Smooth muscle cell (in vitro differentiated cells): ENCODE data around the gene VAX1. TPM values are rescaled to one million over a fixed set of nuclear protein-coding genes. Genes with fewer than 3 reads are reported as not detected.
A peak's percentile ranks its signal among the peaks of the same experiment; 100 is the strongest.

Experiments
- DNase-seq: peaks from one replicate; lab custom pipeline; 2025; ENCODE audit not compliant: unreplicated experiment; lab: John Stamatoyannopoulos, UW
- H2AFZ ChIP-seq: fragments of 200-600 bp; sonication (generic); 2 replicates; pipeline ENCODE4 v1.6.0; 2016; ENCODE audit warnings: antibody characterized with exemption, low read depth, mild to moderate bottlenecking
- H3F3A ChIP-seq: fragments of 200-600 bp; sonication (generic); 2 replicates; pipeline ENCODE4 v1.6.0; 2017; ENCODE audit warnings: antibody characterized with exemption, low read depth
- H3K27ac ChIP-seq: fragments of 200-600 bp; sonication (generic); 2 replicates; pipeline ENCODE4 v1.5.1; 2016; ENCODE audit warnings: low read depth, mild to moderate bottlenecking
- H3K27me3 ChIP-seq: fragments of 200-600 bp; sonication (generic); 2 replicates; pipeline ENCODE4 v1.6.1; 2016; ENCODE audit warnings: low read depth, mild to moderate bottlenecking
- H3K36me3 ChIP-seq: fragments of 200-600 bp; sonication (generic); 2 replicates; pipeline ENCODE4 v1.5.1; 2016; ENCODE audit warnings: low read depth
- H3K4me1 ChIP-seq: fragments of 200-600 bp; sonication (generic); 2 replicates; pipeline ENCODE4 v1.5.1; 2016; ENCODE audit warnings: low read depth
- H3K4me2 ChIP-seq: fragments of 200-600 bp; sonication (generic); 2 replicates; pipeline ENCODE4 v1.6.0; 2016; ENCODE audit warnings: mild to moderate bottlenecking
- H3K4me3 ChIP-seq: fragments of 200-600 bp; sonication (generic); 2 replicates; pipeline ENCODE4 v1.5.1; 2016; ENCODE audit warnings: mild to moderate bottlenecking
- H3K79me2 ChIP-seq: fragments of 200-600 bp; sonication (generic); 2 replicates; pipeline ENCODE4 v1.6.0; 2016; ENCODE audit warnings: low read depth, mild to moderate bottlenecking
- H3K9ac ChIP-seq: fragments of 200-600 bp; sonication (generic); 2 replicates; pipeline ENCODE4 v1.6.0; 2016; ENCODE audit warnings: low read depth
- H3K9me3 ChIP-seq: fragments of 200-600 bp; sonication (generic); replicated peaks from 2 replicates; pipeline ENCODE4 v1.5.1; 2016; ENCODE audit warnings: low read depth
- H4K20me1 ChIP-seq: fragments of 200-600 bp; sonication (generic); 2 replicates; pipeline ENCODE4 v1.6.0; 2016; ENCODE audit warnings: low read depth
- WGBS: methylation state at CpG from one replicate; pipeline ENCODE4 v1.1.7; 2016; ENCODE audit warnings: low lambda C conversion rate; 5-methylcytosine and 5-hydroxymethylcytosine counted together
- polyA plus RNA-seq: library from polyadenylated mRNA; unstranded; fragments of >200 nt; fragmentation: Nextera tagmentation; extraction: Ambion mirVana; gene quantifications from 2 replicates; pipeline ENCODE4 v1.2.1, GENCODE V29; 2016
- total RNA-seq: library from RNA; depleted of rRNA; stranded (reverse); fragments of >200 nt; gene quantifications from 2 replicates; pipeline ENCODE4 v1.2.3, GENCODE V29; 2014
- TF ChIP-seq, protein P1 (sequence below): fragments of 200-600 bp; sonication (generic); IDR thresholded peaks from 2 replicates; pipeline ENCODE4 v1.5.1; 2017; ENCODE audit warnings: borderline replicate concordance, mild to moderate bottlenecking, antibody characterized with exemption; ENCODE audit not compliant: insufficient read depth, poor library complexity, severe bottlenecking

Gene VAX1
- total and polyA plus RNA-seq, 2 experiments from 2014 or later = not detected

DNA sequence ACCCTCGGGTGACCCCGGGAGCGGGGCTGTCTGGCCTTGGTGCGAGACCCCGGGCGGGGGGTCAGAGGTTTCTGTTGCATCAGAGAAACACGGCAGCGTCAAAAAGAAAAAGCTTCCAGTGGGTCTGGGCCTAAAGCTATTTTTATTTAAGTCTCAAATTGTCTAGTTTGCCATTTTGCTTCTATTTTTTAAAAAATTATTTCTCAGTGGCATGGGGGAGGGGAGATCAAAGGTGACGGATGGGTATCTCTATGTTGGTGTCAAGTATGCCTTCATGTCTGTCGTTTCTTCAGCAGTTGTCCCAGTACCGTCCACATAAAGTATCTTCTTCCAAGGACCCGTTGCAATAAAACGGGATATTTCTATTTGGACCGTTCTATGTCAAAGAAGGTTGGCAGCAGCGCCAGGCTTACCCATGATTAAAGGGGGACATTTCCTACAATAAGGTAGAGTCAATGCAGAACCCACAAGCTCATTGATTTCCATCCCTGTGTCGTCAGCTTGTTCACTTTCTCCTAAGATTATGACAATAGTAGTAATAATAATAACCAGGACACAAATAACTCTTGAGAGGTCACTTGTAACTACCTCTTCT lies 26.0 kb upstream of the VAX1 start:
- no peak for DNase-seq
- Histone ChIP-seq H3K27ac (no peak overlapping the region), H4K20me1 (no peaks in the 10 kb centered on the region), H3K27me3 (peaks cover 100% of the 10 kb centered on the region), H2AFZ (no peak overlapping the region), H3K4me3 (no peak overlapping the region), H3K4me2 (no peak overlapping the region), H3K9me3 (no peaks in the 10 kb centered on the region), H3F3A (no peaks in the 10 kb centered on the region), H3K4me1 (peaks cover 19% of the 10 kb centered on the region), H3K79me2 (no peaks in the 10 kb centered on the region), H3K9ac (no peak overlapping the region), H3K36me3 (no peaks in the 10 kb centered on the region)
- WGBS = 13% methylated on average over 16 of the region's 16 CpGs
- TF ChIP-seq, protein P1, sequence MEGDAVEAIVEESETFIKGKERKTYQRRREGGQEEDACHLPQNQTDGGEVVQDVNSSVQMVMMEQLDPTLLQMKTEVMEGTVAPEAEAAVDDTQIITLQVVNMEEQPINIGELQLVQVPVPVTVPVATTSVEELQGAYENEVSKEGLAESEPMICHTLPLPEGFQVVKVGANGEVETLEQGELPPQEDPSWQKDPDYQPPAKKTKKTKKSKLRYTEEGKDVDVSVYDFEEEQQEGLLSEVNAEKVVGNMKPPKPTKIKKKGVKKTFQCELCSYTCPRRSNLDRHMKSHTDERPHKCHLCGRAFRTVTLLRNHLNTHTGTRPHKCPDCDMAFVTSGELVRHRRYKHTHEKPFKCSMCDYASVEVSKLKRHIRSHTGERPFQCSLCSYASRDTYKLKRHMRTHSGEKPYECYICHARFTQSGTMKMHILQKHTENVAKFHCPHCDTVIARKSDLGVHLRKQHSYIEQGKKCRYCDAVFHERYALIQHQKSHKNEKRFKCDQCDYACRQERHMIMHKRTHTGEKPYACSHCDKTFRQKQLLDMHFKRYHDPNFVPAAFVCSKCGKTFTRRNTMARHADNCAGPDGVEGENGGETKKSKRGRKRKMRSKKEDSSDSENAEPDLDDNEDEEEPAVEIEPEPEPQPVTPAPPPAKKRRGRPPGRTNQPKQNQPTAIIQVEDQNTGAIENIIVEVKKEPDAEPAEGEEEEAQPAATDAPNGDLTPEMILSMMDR = no peak

DNA sequence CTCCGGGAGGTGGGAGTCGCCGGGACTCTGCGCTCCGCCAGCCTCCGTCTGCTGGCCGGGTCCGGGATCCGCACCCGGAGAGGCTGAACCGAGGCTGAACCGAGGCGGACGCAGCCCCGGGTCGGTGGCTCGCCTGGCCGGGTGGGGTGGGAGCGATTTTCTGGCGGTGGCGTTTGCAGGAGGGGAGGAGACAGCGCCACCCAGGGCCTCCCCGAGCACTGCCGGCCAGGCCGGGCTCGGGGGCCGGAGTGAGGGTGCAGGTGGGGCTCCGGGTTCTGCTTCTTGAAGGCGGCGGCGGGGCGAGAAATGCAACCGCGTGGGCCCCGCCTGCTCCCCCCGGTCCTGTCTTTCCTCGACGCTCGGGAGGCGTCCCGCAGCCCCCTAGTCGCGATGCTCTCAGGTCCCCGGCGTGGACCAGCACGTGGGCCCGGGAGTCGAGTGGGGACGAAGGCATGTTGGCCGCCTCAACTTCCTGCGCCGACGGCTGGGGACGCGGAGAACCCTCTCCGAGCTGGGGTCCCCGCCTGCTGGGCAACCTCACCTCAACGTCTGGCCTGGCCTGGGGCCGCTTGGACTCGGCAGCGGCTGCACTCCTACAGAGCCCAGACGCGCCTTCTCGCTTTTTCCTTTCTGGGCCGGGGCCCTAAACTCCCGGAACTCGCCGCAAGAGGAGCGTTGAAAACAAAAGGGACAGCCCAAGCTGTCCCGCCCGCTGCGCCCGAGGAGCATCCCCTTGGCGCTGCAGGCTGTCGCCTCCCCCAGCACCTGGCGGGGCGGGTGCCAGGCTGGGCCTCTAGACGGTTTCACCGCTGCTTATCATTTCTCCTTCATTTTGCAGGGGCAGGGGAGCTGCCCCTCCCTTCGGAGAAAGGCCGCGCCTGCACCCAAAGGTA lies 25.2 kb upstream of the VAX1 start:
- Histone ChIP-seq H3K4me1 (peaks cover 27% of the 10 kb centered on the region), H3F3A (no peaks in the 10 kb centered on the region), H3K9me3 (no peaks in the 10 kb centered on the region), H3K27ac (no peak overlapping the region), H3K79me2 (no peaks in the 10 kb centered on the region), H4K20me1 (no peaks in the 10 kb centered on the region), H3K36me3 (no peaks in the 10 kb centered on the region), H3K4me3 (peak overlapping the region; percentile 10), H3K4me2 (peak overlapping the region; percentile 65), H3K27me3 (peaks cover 100% of the 10 kb centered on the region), H3K9ac (no peak overlapping the region), H2AFZ (no peak overlapping the region)
- DNase-seq = no peak
- TF ChIP-seq, protein P1 = peak; percentile 11
- 2% methylated on average over 57 of the region's 82 CpGs for WGBS

DNA sequence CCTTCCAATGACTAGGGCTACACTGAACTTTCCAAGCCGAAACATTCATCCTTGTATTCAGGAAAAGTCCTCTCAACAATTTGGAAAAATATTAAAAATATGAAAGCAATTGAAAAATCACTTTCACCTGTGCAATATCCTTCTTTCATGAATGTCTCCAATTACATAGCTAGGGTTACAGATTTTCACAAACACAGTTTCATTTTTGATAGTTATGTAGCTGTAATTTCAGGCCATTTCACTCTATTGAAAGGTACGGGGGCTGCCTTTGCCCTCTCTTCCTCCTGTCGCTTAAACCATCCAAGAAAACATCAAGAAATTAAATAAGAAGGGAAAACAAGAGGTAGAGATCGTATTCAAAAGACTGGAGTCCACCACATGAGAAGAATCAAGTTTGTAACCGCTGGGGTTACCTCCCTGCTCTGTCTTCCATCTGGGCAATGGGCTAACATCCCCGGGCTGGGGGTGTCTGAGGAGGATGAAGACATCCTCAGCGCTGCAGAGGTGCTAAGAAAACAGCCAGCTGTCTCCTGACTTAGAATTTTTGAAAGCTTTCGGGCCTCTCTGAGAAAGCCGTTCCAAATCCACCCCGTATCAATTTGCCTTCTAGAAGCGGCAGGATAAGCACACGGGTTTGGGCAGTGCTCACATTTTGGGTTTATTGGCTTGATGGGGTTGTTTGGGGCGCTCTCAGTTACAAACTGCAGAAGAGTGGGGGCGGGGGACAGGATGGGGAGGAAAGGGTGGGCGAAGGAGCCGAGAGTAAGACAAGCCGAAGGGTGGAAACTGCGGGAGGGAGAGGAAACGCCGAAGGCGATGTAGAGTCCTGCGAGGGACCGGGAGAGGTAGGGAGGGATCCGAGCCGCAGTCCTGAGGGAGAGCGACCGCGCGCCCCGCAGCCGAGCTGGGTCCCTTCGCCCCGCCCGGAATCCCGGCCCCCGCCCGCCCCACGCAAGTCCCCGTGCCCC lies 24.3 kb upstream of the VAX1 start:
- peak overlapping the region; percentile 10 for H3K4me3 ChIP-seq
- no peaks in the 10 kb centered on the region for H3K79me2 ChIP-seq
- TF ChIP-seq, protein P1 = no peak
- no peaks in the 10 kb centered on the region for H3K36me3 ChIP-seq
- no peak for DNase-seq
- no peaks in the 10 kb centered on the region for H3F3A ChIP-seq
- H3K4me1 ChIP-seq = peaks cover 27% of the 10 kb centered on the region
- H3K4me2 ChIP-seq = peak overlapping the region; percentile 65
- peaks cover 100% of the 10 kb centered on the region for H3K27me3 ChIP-seq
- H3K9ac ChIP-seq = no peak overlapping the region
- H4K20me1 ChIP-seq = no peaks in the 10 kb centered on the region
- H2AFZ ChIP-seq = no peak overlapping the region
- H3K9me3 ChIP-seq = no peaks in the 10 kb centered on the region
- 6% methylated on average over 21 of the region's 39 CpGs for WGBS
- no peak overlapping the region for H3K27ac ChIP-seq
